HepG2 (cell line): ENCODE measurements around the gene CRADD. TPM values are rescaled to one million over a fixed set of nuclear protein-coding genes. Genes with fewer than 3 reads are reported as not detected.

Source experiments
- ATAC-seq: fragments of 200-7000 bp; cut with Tn5 transposase; 3 replicates; pipeline ENCODE4 v1.9.1; 2020; ENCODE audit warnings: mild to moderate bottlenecking, moderate library complexity
- BruUV-seq: library from RNA; stranded (reverse); fragments of 400-500 nt; replicated peaks from 2 replicates; lab custom pipeline; 2021; lab: Mats Ljungman, UMichigan
- CTCF ChIA-PET: fragments of 300-600 bp; formaldehyde crosslinking; extraction: SDS; loops from one replicate; lab custom pipeline; 2021; ENCODE audit warnings: low total read pairs, inconsistent platforms, low intra/inter-chr PET ratio; lab: Yijun Ruan, JAX
- POLR2A ChIA-PET: fragments of 350-600 bp; sonication (Branson Sonifier 250); formaldehyde crosslinking; loops from one replicate; lab custom pipeline; 2020; ENCODE audit warnings: antibody characterized with exemption, inconsistent platforms; lab: Yijun Ruan, JAX
- DNase-seq: peaks from one replicate; pipeline ENCODE4 v3.0.0-alpha.2; 2015; ENCODE audit warnings: low spot score
- FAIRE-seq: peaks from 3 replicates; lab custom pipeline; 2011; peaks lifted over from hg19 to GRCh38; lab: Jason Lieb, UNC
- H2AFZ ChIP-seq: one replicate; pipeline ENCODE4 v1.6.1; 2011; ENCODE audit warnings: low read length, inconsistent platforms
- H3K27ac ChIP-seq: fragments of 300-600 bp; 3 replicates; pipeline ENCODE4 v1.8.0; 2011; ENCODE audit warnings: mixed run types, mild to moderate bottlenecking, mixed read lengths, low read length, inconsistent platforms; ENCODE audit not compliant: insufficient read depth; ENCODE audit errors: extremely low read length
- H3K27me3 ChIP-seq, 2 experiments: fragments of 200-600 bp in 1 of 2; 2 replicates in 1 of 2; 3 replicates in 1 of 2; pipeline versions ENCODE4 v1.6.0 to v1.8.0; 2011; ENCODE audit warnings: low read length in 2 of 2, mild to moderate bottlenecking in 2 of 2, moderate library complexity in 2 of 2, inconsistent platforms in 1 of 2; ENCODE audit not compliant: insufficient read depth in 2 of 2, control insufficient read depth in 1 of 2
- H3K36me3 ChIP-seq, 2 experiments: fragments of 200-600 bp in 1 of 2; replicated peaks in 1 of 2; 2 replicates in 1 of 2; 3 replicates in 1 of 2; pipeline versions ENCODE4 v1.5.1 to v1.8.0; 2011; ENCODE audit warnings: low read length in 2 of 2, inconsistent platforms in 1 of 2; ENCODE audit not compliant: insufficient read depth in 2 of 2, control insufficient read depth in 1 of 2
- H3K4me1 ChIP-seq: 2 replicates; pipeline ENCODE4 v1.5.1; 2012; ENCODE audit warnings: low read length, inconsistent platforms; ENCODE audit not compliant: insufficient read depth
- H3K4me2 ChIP-seq: 2 replicates; pipeline ENCODE4 v1.6.0; 2011; ENCODE audit warnings: low read depth, low read length, inconsistent platforms
- H3K4me3 ChIP-seq, 3 experiments: fragments of 200-600 bp in 1 of 3; sonication (generic), shearing (Covaris generic) in 1 of 3; replicated peaks in 1 of 3; 2 replicates each; pipeline ENCODE4 v1.5.1; 2011 to 2016; ENCODE audit warnings: low read length in 3 of 3, inconsistent platforms in 2 of 3, low read depth in 2 of 3, mild to moderate bottlenecking in 2 of 3, control low read depth in 1 of 3, mixed read lengths in 1 of 3; ENCODE audit not compliant: insufficient read depth in 1 of 3
- H3K79me2 ChIP-seq: one replicate; pipeline ENCODE4 v1.6.1; 2011; ENCODE audit warnings: low read length, inconsistent platforms; ENCODE audit not compliant: insufficient read depth
- H3K9ac ChIP-seq: 2 replicates; pipeline ENCODE4 v1.6.0; 2011; ENCODE audit warnings: mild to moderate bottlenecking, low read depth, low read length, inconsistent platforms; ENCODE audit not compliant: insufficient read depth
- H3K9me3 ChIP-seq: 2 replicates; pipeline ENCODE4 v1.5.1; 2012; ENCODE audit warnings: mild to moderate bottlenecking, low read length
- H4K20me1 ChIP-seq: 2 replicates; pipeline ENCODE4 v1.6.0; 2011; ENCODE audit warnings: inconsistent platforms, mild to moderate bottlenecking, low read length, moderate library complexity; ENCODE audit not compliant: insufficient read depth
- DMTF1 ChIP-seq: sonication (generic); formaldehyde crosslinking; IDR thresholded peaks from 2 replicates; pipeline ENCODE4 v1.4.0; 2020; ENCODE audit warnings: mild to moderate bottlenecking, missing genetic modification reagents
- MXI1 ChIP-seq: IDR thresholded peaks from 3 replicates; pipeline ENCODE4 v1.6.1; 2012; ENCODE audit warnings: low read depth, low read length, inconsistent platforms, borderline replicate concordance
- SETDB1 ChIP-seq: sonication (generic); formaldehyde crosslinking; IDR thresholded peaks from 2 replicates; pipeline ENCODE4 v1.5.1; 2020; ENCODE audit warnings: missing genetic modification reagents, mild to moderate bottlenecking, borderline replicate concordance
- ZBTB8A ChIP-seq: sonication (generic); formaldehyde crosslinking; IDR thresholded peaks from 2 replicates; pipeline ENCODE4 v1.4.0; 2020; ENCODE audit warnings: mild to moderate bottlenecking, low read depth, missing genetic modification reagents, borderline replicate concordance
- ZNF878 ChIP-seq: sonication (generic); formaldehyde crosslinking; IDR thresholded peaks from 2 replicates; pipeline ENCODE4 v1.8.1; 2023; ENCODE audit warnings: mild to moderate bottlenecking, missing genetic modification reagents, moderate library complexity
- WGBS: methylation state at CpG from one replicate; pipeline ENCODE4 v1.1.6; 2017; ENCODE audit warnings: low lambda C conversion rate; 5-methylcytosine and 5-hydroxymethylcytosine counted together
- in situ Hi-C: cut with HindIII; loops from 2 replicates; pipeline ENCODE4 v1.10.0; 2017; ENCODE audit warnings: low pct_unique_long_range_greater_than_20kb; ENCODE audit not compliant: extremely low pct_ligation_motif_present
- intact Hi-C: fragments of 100-400 bp; cut with micrococcal nuclease; formaldehyde crosslinking; loops from one replicate; pipeline ENCODE4 v1.10.0; 2022; ENCODE audit not compliant: unreplicated experiment
- polyA plus RNA-seq, 8 experiments: library from polyadenylated mRNA; depleted of rRNA in 3 of 8; stranded (reverse) in 7 of 8; unstranded in 1 of 8; fragments of >200 nt; fragmentation: Illumina TruSeq in 4 of 8; extraction: Trizol in 4 of 8; gene quantifications; 2 replicates each; pipeline versions ENCODE4 v1.2.1 to v1.2.3, GENCODE V29; 2011 to 2016; ENCODE audit warnings: low read depth in 4 of 8, missing spikeins in 1 of 8, mixed read lengths in 1 of 8; ENCODE audit not compliant: insufficient read depth in 1 of 8
- total RNA-seq, 5 experiments: library from RNA; depleted of rRNA; stranded (reverse); fragments of >200 nt; fragmentation: Illumina TruSeq; extraction: Trizol; gene quantifications; 2 replicates each; pipeline ENCODE4 v1.2.3, GENCODE V29; 2016; ENCODE audit warnings: low read depth in 1 of 5

The CRADD gene
- total and polyA plus RNA-seq, 2 of the 13 experiments (the other 11 are each of a cell fraction or from before 2014, with no cell fraction given), result 12.4 to 18.8 TPM

GRCh38 chr12:93748672-93749383 is 71.7 kb downstream of the CRADD start:
- H2AFZ ChIP-seq, result no peak overlapping the region
- ATAC-seq (no peak), DNase-seq (no peak), FAIRE-seq (no peak)
- H3K4me1 ChIP-seq, result peaks cover 17% of the 10 kb centered on the region
- no peak overlapping the region for H3K27ac ChIP-seq
- WGBS, result 89% methylated on average over 2 of the region's 2 CpGs
- in situ Hi-C loops, result no loop called here
- H3K9ac ChIP-seq, result no peak overlapping the region
- ChIA-PET CTCF (no interaction called here), POLR2A (no interaction called here)
- TF ChIP-seq MXI1 (no peak), SETDB1 (CRISPR knock-in tag) (no peak), ZNF878 (CRISPR knock-in tag) (no peak), DMTF1 (CRISPR knock-in tag) (no peak), ZBTB8A (CRISPR knock-in tag) (no peak)
- H4K20me1 ChIP-seq, result no peaks in the 10 kb centered on the region
- no peak overlapping the region for H3K4me3 ChIP-seq
- H3K27me3 ChIP-seq, result no peaks in the 10 kb centered on the region
- intact Hi-C loops, result no loop called here
- no TSS peak for BruUV-seq
- peaks cover 4% of the 10 kb centered on the region; the same call in 1 of the 2 replicates for H3K9me3 ChIP-seq
- H3K79me2 ChIP-seq, result no peaks in the 10 kb centered on the region
- no peaks in the 10 kb centered on the region for H3K36me3 ChIP-seq
- no peak overlapping the region for H3K4me2 ChIP-seq
